ENCODE measurements around the gene ITGB3. TPM values are rescaled to one million over a fixed set of nuclear protein-coding genes. Genes with fewer than 3 reads are reported as not detected.

The ITGB3 gene
- total RNA-seq, 2 experiments from 2014 or later, result not detected

- no peak overlapping the region for H3K4me3 Mint-ChIP-seq
- no peak for TF ChIP-seq CTCF (IDR thresholded peaks at IDR 0.05)
- no peak overlapping the region for H3K27ac Mint-ChIP-seq
- intact Hi-C loops (cut with micrococcal nuclease), result no loop called here
- no peaks in the 10 kb centered on the region for H3K36me3 Mint-ChIP-seq (ENCODE audit: low read depth)
- H3K27me3 Mint-ChIP-seq, result no peaks in the 10 kb centered on the region
- ATAC-seq (no peak), DNase-seq (no peak)
- ChIA-PET CTCF (interaction anchor here (2.2 kb wide), 1 partner anchor 11 kb away, joined by 5 read pairs; no protein-coding TSS in a partner anchor), POLR2A (no interaction called here)
- no peaks in the 10 kb centered on the region for H3K4me1 Mint-ChIP-seq (ENCODE audit: low read depth)
- peaks cover 1% of the 10 kb centered on the region for H3K9me3 Mint-ChIP-seq
Measured at GRCh38 chr17:47274319-47275069, 20.9 kb downstream of the ITGB3 start.

GRCh38 chr17:47275245-47275984 is 21.8 kb downstream of the ITGB3 start:
- DNase-seq (no peak), ATAC-seq (no peak)
- intact Hi-C loops (cut with micrococcal nuclease), result no loop called here
- no peaks in the 10 kb centered on the region for H3K36me3 Mint-ChIP-seq (ENCODE audit: low read depth)
- no peak overlapping the region for H3K27ac Mint-ChIP-seq
- ChIA-PET CTCF (no interaction called here), POLR2A (no interaction called here)
- H3K27me3 Mint-ChIP-seq, result no peaks in the 10 kb centered on the region
- H3K9me3 Mint-ChIP-seq, result no peaks in the 10 kb centered on the region
- no peak overlapping the region for H3K4me3 Mint-ChIP-seq
- no peak for TF ChIP-seq CTCF (IDR thresholded peaks at IDR 0.05)
- no peaks in the 10 kb centered on the region for H3K4me1 Mint-ChIP-seq (ENCODE audit: low read depth)

- TF ChIP-seq CTCF (IDR thresholded peaks at IDR 0.05), result no peak
- ATAC-seq (no peak), DNase-seq (no peak)
- ChIA-PET POLR2A (no interaction called here), CTCF (no interaction called here)
- Mint-ChIP-seq H3K36me3 (ENCODE audit: low read depth) (no peaks in the 10 kb centered on the region), H3K27me3 (no peaks in the 10 kb centered on the region), H3K4me1 (ENCODE audit: low read depth) (no peaks in the 10 kb centered on the region), H3K4me3 (no peak overlapping the region), H3K27ac (no peak overlapping the region), H3K9me3 (no peaks in the 10 kb centered on the region)
- intact Hi-C loops (cut with micrococcal nuclease), result no loop called here
Measured at GRCh38 chr17:47276444-47276843, 22.8 kb downstream of the ITGB3 start.

GRCh38 chr17:47276868-47277267 is 23.2 kb downstream of the ITGB3 start:
- Mint-ChIP-seq H3K36me3 (ENCODE audit: low read depth) (no peaks in the 10 kb centered on the region), H3K27ac (no peak overlapping the region), H3K4me1 (ENCODE audit: low read depth) (no peaks in the 10 kb centered on the region), H3K27me3 (no peaks in the 10 kb centered on the region), H3K4me3 (no peak overlapping the region), H3K9me3 (no peaks in the 10 kb centered on the region)
- POLR2A ChIA-PET, result no interaction called here
- ATAC-seq, result no peak
- DNase-seq, result no peak
- CTCF ChIA-PET, result no interaction called here
- intact Hi-C loops (cut with micrococcal nuclease), result no loop called here
- no peak for TF ChIP-seq CTCF (IDR thresholded peaks at IDR 0.05)

GRCh38 chr17:47277921-47278320 is 24.3 kb downstream of the ITGB3 start:
- CTCF ChIA-PET, result no interaction called here
- DNase-seq (no peak), ATAC-seq (no peak)
- H3K4me3 Mint-ChIP-seq, result no peak overlapping the region
- no peak overlapping the region for H3K27ac Mint-ChIP-seq
- TF ChIP-seq CTCF (IDR thresholded peaks at IDR 0.05), result no peak
- H3K4me1 Mint-ChIP-seq (ENCODE audit: low read depth), result no peaks in the 10 kb centered on the region
- H3K9me3 Mint-ChIP-seq, result no peaks in the 10 kb centered on the region
- H3K36me3 Mint-ChIP-seq (ENCODE audit: low read depth), result no peaks in the 10 kb centered on the region
- H3K27me3 Mint-ChIP-seq, result no peaks in the 10 kb centered on the region
- POLR2A ChIA-PET, result no interaction called here
- intact Hi-C loops (cut with micrococcal nuclease), result no loop called here

Measured in activated CD8-positive, alpha-beta T cell treated with anti-CD3 and anti-CD28 coated beads for 36 hours (primary cell).